SK-N-SH (cell line): ENCODE data around the gene LRGUK. TPM values are rescaled to one million over a fixed set of nuclear protein-coding genes. Genes with fewer than 3 reads are reported as not detected.
A peak's percentile ranks its signal among the peaks of the same experiment; 100 is the strongest.

ENCODE experiments used
- CTCF ChIA-PET: fragments of 300-600, 350-600 bp; formaldehyde crosslinking; extraction: SDS; loops from one replicate; lab custom pipeline; 2021; lab: Yijun Ruan, JAX
- POLR2A ChIA-PET: fragments of 350-600 bp; sonication (Branson Sonifier 250); formaldehyde crosslinking; extraction: SDS; loops from one replicate; lab custom pipeline; 2020; ENCODE audit warnings: antibody characterized with exemption, inconsistent platforms; lab: Yijun Ruan, JAX
- DNase-seq: peaks from one replicate; pipeline ENCODE4 v3.0.0; 2012
- H2AFZ ChIP-seq: fragments of 200-600 bp; sonication (generic); 2 replicates; pipeline ENCODE4 v1.8.1; 2016; ENCODE audit warnings: antibody characterized with exemption, mild to moderate bottlenecking, low read depth
- H3F3A ChIP-seq: fragments of 200-600 bp; sonication (generic); replicated peaks from 2 replicates; pipeline ENCODE3; 2016; ENCODE audit warnings: antibody characterized with exemption, mild to moderate bottlenecking; ENCODE audit not compliant: insufficient read depth
- H3K27ac ChIP-seq, 2 experiments: fragments of 200-500 bp in 1 of 2; fragments of 200-600 bp in 1 of 2; sonication (Bioruptor generic) in 1 of 2; sonication (generic), shearing (Covaris generic) in 1 of 2; 2 replicates each; pipeline versions ENCODE4 v1.5.1 to v1.6.1; 2014 to 2016; ENCODE audit warnings: low read depth in 2 of 2, inconsistent platforms in 1 of 2, low read length in 1 of 2, mild to moderate bottlenecking in 1 of 2, mixed read lengths in 1 of 2
- H3K27me3 ChIP-seq: fragments of 200-600 bp; sonication (generic), shearing (Covaris generic); 2 replicates; pipeline ENCODE4 v1.6.1; 2016; ENCODE audit warnings: mixed run types; ENCODE audit not compliant: insufficient read depth
- H3K36me3 ChIP-seq, 2 experiments: fragments of 200-500 bp in 1 of 2; fragments of 200-600 bp in 1 of 2; sonication (Bioruptor generic) in 1 of 2; sonication (generic) in 1 of 2; replicated peaks in 1 of 2; 2 replicates each; pipeline versions ENCODE3 to v1.5.1; 2014 to 2016; ENCODE audit warnings: low read length in 1 of 2, mild to moderate bottlenecking in 1 of 2; ENCODE audit not compliant: insufficient read depth in 2 of 2, control insufficient read depth in 1 of 2
- H3K4me1 ChIP-seq, 2 experiments: fragments of 200-500 bp in 1 of 2; fragments of 200-600 bp in 1 of 2; sonication (Bioruptor generic) in 1 of 2; sonication (generic), shearing (Covaris generic) in 1 of 2; 2 replicates each; pipeline versions ENCODE4 v1.5.1 to v1.6.1; 2014 to 2016; ENCODE audit warnings: low read depth in 1 of 2, low read length in 1 of 2, mixed run types in 1 of 2; ENCODE audit not compliant: insufficient read depth in 2 of 2, control insufficient read depth in 1 of 2
- H3K4me2 ChIP-seq: fragments of 200-600 bp; sonication (generic), shearing (Covaris generic); 2 replicates; pipeline ENCODE4 v1.6.1; 2017; ENCODE audit warnings: mixed run types
- H3K4me3 ChIP-seq, 2 experiments: fragments of 200-500 bp in 1 of 2; fragments of 200-600 bp in 1 of 2; sonication (Bioruptor generic) in 1 of 2; sonication (generic), shearing (Covaris generic) in 1 of 2; 2 replicates each; pipeline versions ENCODE4 v1.5.1 to v1.8.1; 2014 to 2016; ENCODE audit warnings: low read depth in 2 of 2, inconsistent platforms in 1 of 2, low read length in 1 of 2, mild to moderate bottlenecking in 1 of 2, mixed read lengths in 1 of 2, moderate library complexity in 1 of 2
- H3K79me2 ChIP-seq: fragments of 200-600 bp; sonication (generic); 2 replicates; pipeline ENCODE4 v1.8.1; 2017; ENCODE audit warnings: mild to moderate bottlenecking; ENCODE audit not compliant: insufficient read depth
- H3K9ac ChIP-seq: fragments of 200-600 bp; sonication (generic); 2 replicates; pipeline ENCODE4 v1.6.1; 2017; ENCODE audit warnings: mixed run types
- H3K9me2 ChIP-seq: fragments of 200-600 bp; sonication (generic); 2 replicates; pipeline ENCODE4 v1.6.1; 2017; ENCODE audit warnings: mixed run types
- H3K9me3 ChIP-seq: fragments of 200-600 bp; sonication (generic); 2 replicates; pipeline ENCODE4 v1.6.1; 2017; ENCODE audit warnings: mixed run types, mild to moderate bottlenecking, moderate library complexity
- H4K20me1 ChIP-seq: fragments of 200-600 bp; sonication (generic); 2 replicates; pipeline ENCODE4 v1.6.1; 2017; ENCODE audit warnings: mild to moderate bottlenecking, mixed run types; ENCODE audit not compliant: insufficient read depth
- EP300 ChIP-seq, 2 experiments: IDR thresholded peaks; 2 replicates each; pipeline versions ENCODE4 v1.4.0 to v1.6.1; 2012; ENCODE audit warnings: borderline replicate concordance in 1 of 2, low read depth in 1 of 2, low read length in 1 of 2
- FOXJ3 ChIP-seq: sonication (generic); formaldehyde crosslinking; IDR thresholded peaks from 2 replicates; pipeline ENCODE4 v1.5.1; 2020; ENCODE audit warnings: mild to moderate bottlenecking, missing genetic modification reagents
- GATA2 ChIP-seq: sonication (generic); formaldehyde crosslinking; IDR thresholded peaks from 2 replicates; pipeline ENCODE4 v1.5.0; 2020; ENCODE audit warnings: mild to moderate bottlenecking, missing genetic modification reagents
- IRF3 ChIP-seq: fragments of 150-350 bp; IDR thresholded peaks from 2 replicates; pipeline ENCODE4 v1.6.1; 2016; ENCODE audit warnings: mild to moderate bottlenecking, low read depth, low read length
- JUND ChIP-seq: IDR thresholded peaks from 2 replicates; pipeline ENCODE4 v1.4.0; 2012
- MAX ChIP-seq: IDR thresholded peaks from 2 replicates; pipeline ENCODE4 v1.4.0; 2012; ENCODE audit warnings: low read depth
- MXI1 ChIP-seq: IDR thresholded peaks from 2 replicates; pipeline ENCODE4 v1.6.1; 2012; ENCODE audit warnings: mild to moderate bottlenecking, low read depth, low read length, improper control_type of control experiment
- NFIC ChIP-seq: IDR thresholded peaks from 2 replicates; pipeline ENCODE4 v1.4.0; 2012; ENCODE audit warnings: borderline replicate concordance
- NRF1 ChIP-seq: IDR thresholded peaks from 2 replicates; pipeline ENCODE4 v1.6.1; 2012; ENCODE audit warnings: low read depth, mild to moderate bottlenecking, low read length
- POLR2AphosphoS5 ChIP-seq: IDR thresholded peaks from 2 replicates; pipeline ENCODE4 v1.6.1; 2012; ENCODE audit warnings: low read depth, low read length
- RAD21 ChIP-seq: IDR thresholded peaks from 2 replicates; pipeline ENCODE4 v1.6.1; 2012; ENCODE audit warnings: mild to moderate bottlenecking, low read length
- RCOR1 ChIP-seq: fragments of 150-350 bp; IDR thresholded peaks from 2 replicates; pipeline ENCODE4 v1.6.1; 2017; ENCODE audit warnings: antibody characterized with exemption, low read length
- RFX5 ChIP-seq: IDR thresholded peaks from 2 replicates; pipeline ENCODE4 v1.6.1; 2012; ENCODE audit warnings: mild to moderate bottlenecking, improper control_type of control experiment, low read length
- SIN3A ChIP-seq: IDR thresholded peaks from 2 replicates; pipeline ENCODE4 v1.6.1; 2012; ENCODE audit warnings: low read depth, mild to moderate bottlenecking, low read length, moderate library complexity, borderline replicate concordance
- SMC3 ChIP-seq: IDR thresholded peaks from 2 replicates; pipeline ENCODE4 v1.6.1; 2012; ENCODE audit warnings: low read depth, low read length, improper control_type of control experiment
- TAF1 ChIP-seq: IDR thresholded peaks from 2 replicates; pipeline ENCODE4 v1.6.1; 2012; ENCODE audit warnings: low read depth, mild to moderate bottlenecking, low read length, moderate library complexity, borderline replicate concordance
- TEAD4 ChIP-seq: IDR thresholded peaks from 2 replicates; pipeline ENCODE4 v1.4.0; 2012; ENCODE audit warnings: mild to moderate bottlenecking, borderline replicate concordance; ENCODE audit not compliant: insufficient read depth
- USF1 ChIP-seq: IDR thresholded peaks from 2 replicates; pipeline ENCODE4 v1.4.0; 2012; ENCODE audit warnings: low read depth, borderline replicate concordance
- USF2 ChIP-seq: fragments of 150-350 bp; IDR thresholded peaks from 2 replicates; pipeline ENCODE4 v1.6.1; 2017; ENCODE audit warnings: antibody characterized with exemption, low read length, low read depth, borderline replicate concordance
- YY1 ChIP-seq: IDR thresholded peaks from 2 replicates; pipeline ENCODE4 v1.4.0; 2012; ENCODE audit warnings: low read depth, mild to moderate bottlenecking
- WGBS: methylation state at CpG from one replicate; pipeline ENCODE4 v1.1.6; 2017; ENCODE audit warnings: low lambda C conversion rate; 5-methylcytosine and 5-hydroxymethylcytosine counted together
- polyA plus RNA-seq, 3 experiments: library from polyadenylated mRNA; depleted of rRNA; stranded (reverse); fragments of >200 nt; gene quantifications; 2 replicates each; pipeline ENCODE4 v1.2.3, GENCODE V29; 2012

The LRGUK gene
- polyA plus RNA-seq, 1 of the 3 experiments (the other 2 are of a cell fraction) = 1.5 TPM

- H3K4me3 ChIP-seq = no peak overlapping the region
- POLR2A ChIA-PET = no interaction called here
- no peaks in the 10 kb centered on the region for H4K20me1 ChIP-seq
- H3F3A ChIP-seq = no peaks in the 10 kb centered on the region
- peaks cover 2 to 14% of the 10 kb centered on the region in 2 experiments; a peak in 2 of 4 replicates for H3K4me1 ChIP-seq
- H3K4me2 ChIP-seq = no peak overlapping the region
- no peaks in the 10 kb centered on the region for H3K9me3 ChIP-seq
- no peaks in the 10 kb centered on the region for H3K27me3 ChIP-seq
- H3K79me2 ChIP-seq = no peaks in the 10 kb centered on the region
- peak overlapping the region in 1 of 2 experiments; percentile 78; a peak in 1 of 4 replicates for H3K27ac ChIP-seq
- no peak overlapping the region for H3K9ac ChIP-seq
- TF ChIP-seq NRF1 (no peak), MAX (no peak), FOXJ3 (CRISPR knock-in tag) (no peak), RFX5 (no peak), TEAD4 (no peak), MXI1 (no peak), EP300 (IDR thresholded peaks at IDR 0.05; ENCODE audit: borderline replicate concordance in 1 of 2, low read depth in 1 of 2, low read length in 1 of 2) (no peak), SIN3A (no peak), GATA2 (no peak), IRF3 (no peak), NFIC (no peak), POLR2AphosphoS5 (no peak), RCOR1 (no peak), YY1 (no peak), SMC3 (no peak), TAF1 (no peak), RAD21 (no peak), JUND (no peak)
- no peak overlapping the region for H2AFZ ChIP-seq
- CTCF ChIA-PET = interaction anchor here (0.8 to 1.4 kb wide), 4 partner anchors 10 to 240 kb away, joined by 3 read pairs; no protein-coding TSS in a partner anchor
- H3K36me3 ChIP-seq = no peaks in the 10 kb centered on the region
- DNase-seq = no peak
- no peaks in the 10 kb centered on the region for H3K9me2 ChIP-seq
- WGBS = 76% methylated on average over 1 of the region's 1 CpG
These were observed 53.2 kb downstream of the LRGUK start for GRCh38 chr7:134180376-134180775.

GRCh38 chr7:134182078-134182477 is 54.9 kb downstream of the LRGUK start:
- ChIA-PET POLR2A (no interaction called here), CTCF (interaction anchor here (1.0 kb wide), 1 partner anchor 41 kb away, joined by 3 read pairs; no protein-coding TSS in a partner anchor)
- no peak for DNase-seq
- Histone ChIP-seq H3K4me1 (peaks cover 0 to 13% of the 10 kb centered on the region in 2 experiments; a peak in 2 of 4 replicates), H3K4me2 (no peak overlapping the region), H3K9me2 (no peaks in the 10 kb centered on the region), H3K4me3 (no peak overlapping the region), H3K79me2 (no peaks in the 10 kb centered on the region), H3K9ac (no peak overlapping the region), H3K36me3 (no peaks in the 10 kb centered on the region), H3K27me3 (no peaks in the 10 kb centered on the region), H3K27ac (no peak overlapping the region), H3K9me3 (no peaks in the 10 kb centered on the region), H3F3A (no peaks in the 10 kb centered on the region), H4K20me1 (no peaks in the 10 kb centered on the region), H2AFZ (no peak overlapping the region)
- TF ChIP-seq RFX5 = no peak
- no peak for TF ChIP-seq USF2
- no peak for TF ChIP-seq SMC3
- TF ChIP-seq USF1 = no peak
- no peak for TF ChIP-seq POLR2AphosphoS5
- 38% methylated on average over 3 of the region's 3 CpGs for WGBS
